GM19238 (cell line): ENCODE measurements around the gene OR5K2.

ENCODE experiments used
- DNase-seq: peaks from one replicate; pipeline ENCODE4 v3.0.0; 2011; ENCODE audit warnings: low spot score; ENCODE audit not compliant: insufficient read length

The OR5K2 gene

DNA sequence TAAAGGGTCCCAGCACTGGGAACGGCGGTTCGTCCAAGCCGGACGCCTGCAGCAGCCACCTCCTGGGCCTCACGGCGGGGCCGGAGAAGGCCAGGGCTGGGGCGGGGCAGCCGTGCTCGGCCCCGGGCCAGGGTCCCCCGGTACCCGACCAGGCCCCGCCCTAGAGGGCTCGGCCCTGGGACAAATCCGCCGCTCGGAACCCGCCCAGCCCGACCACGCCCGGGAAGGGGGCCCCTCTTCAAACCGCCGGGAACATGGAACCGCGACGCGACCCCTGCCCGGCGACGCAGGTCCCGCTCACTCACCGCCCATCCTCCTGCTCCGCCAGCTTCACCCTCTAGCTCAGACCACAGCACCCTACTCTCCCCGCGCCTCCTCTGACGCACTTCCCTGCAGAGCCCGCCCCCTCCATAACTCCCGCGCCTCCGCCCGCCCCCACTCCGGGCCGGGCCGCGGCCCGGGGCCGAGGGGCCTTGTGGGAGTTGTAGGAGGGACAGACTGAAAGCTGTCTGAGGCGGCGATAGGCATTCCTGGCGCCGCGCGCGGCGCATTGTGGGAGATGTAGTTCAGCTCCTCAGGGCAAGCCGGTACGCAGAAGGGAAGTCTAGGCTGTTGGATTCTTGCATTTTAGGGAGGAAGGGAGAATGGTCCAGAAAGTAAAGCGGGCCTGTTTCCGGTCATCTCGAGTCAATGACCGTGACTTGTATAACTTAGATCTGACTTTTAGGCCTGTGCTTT, 25.2 kb downstream of the OR5K2 start, which contains the start of gene CLDND1:
Gene CLDND1 (minus strand): TSS at position 359 of the 738 bp plus-strand sequence. CDS start 1,478 bp downstream, outside the sequence.
- DNase-seq = peak; percentile 82

DNA sequence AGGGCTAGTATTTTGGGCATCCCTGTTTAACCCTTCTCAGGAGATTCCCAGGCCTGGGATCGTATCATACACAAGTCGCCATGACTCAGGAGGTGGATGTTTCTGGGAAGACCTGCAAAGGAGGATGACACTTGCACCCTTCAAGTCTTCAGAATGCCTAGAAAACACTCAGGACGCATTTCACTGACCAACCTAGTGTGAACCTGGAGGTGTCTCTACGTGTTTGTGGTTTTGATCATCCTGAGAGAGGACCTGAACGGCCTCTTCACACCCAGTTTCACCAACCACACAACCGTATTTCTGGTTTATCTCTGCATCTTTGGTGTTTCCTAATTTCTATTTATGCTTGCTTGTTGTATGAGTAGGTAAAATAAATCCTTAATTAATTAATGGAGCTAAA, 28.0 kb downstream of the OR5K2 start:
- DNase-seq = no peak

DNA sequence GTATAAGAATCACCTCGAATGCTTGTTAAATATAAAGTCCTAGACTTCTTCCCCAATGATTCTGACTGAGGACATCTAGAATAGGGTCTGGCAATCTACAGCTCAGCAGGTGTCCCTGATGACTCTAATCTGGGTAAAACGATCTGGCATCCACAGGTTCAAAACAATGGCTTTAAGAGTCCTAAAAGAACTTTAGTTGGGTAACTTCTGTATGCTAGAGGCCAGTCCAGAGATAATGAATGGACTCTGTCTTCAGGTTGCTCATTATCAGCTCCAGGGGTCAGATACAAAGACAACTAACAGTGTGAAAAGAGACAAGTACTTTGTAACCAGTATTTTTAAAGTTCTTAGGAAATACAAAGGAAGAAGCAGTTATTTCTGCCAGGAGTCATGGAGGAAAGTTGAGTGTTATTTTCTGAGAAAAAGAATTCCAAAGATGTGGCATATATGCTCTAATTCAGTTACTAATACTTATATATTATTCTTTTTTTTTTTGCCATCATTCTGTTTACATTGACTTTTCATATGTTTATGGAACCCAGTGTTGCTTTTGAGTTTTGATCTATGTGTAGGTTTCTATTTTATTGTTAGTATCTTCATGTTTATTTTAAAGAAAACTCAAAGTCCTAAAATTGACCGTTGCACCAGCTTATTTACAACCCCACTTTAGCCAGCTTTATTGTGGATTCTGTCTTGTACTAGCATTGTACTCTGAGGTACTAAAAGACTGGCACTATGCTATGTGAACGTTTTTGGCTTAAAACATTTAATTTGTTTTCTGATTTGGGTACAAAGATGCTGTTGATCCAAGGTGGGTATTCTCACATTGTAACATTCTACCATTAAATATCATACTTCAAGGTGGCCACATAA, 31.2 kb downstream of the OR5K2 start:
- no peak for DNase-seq

- no peak for DNase-seq
These were observed 32.5 kb downstream of the OR5K2 start for GRCh38 chr3:98529856-98530459.

DNA sequence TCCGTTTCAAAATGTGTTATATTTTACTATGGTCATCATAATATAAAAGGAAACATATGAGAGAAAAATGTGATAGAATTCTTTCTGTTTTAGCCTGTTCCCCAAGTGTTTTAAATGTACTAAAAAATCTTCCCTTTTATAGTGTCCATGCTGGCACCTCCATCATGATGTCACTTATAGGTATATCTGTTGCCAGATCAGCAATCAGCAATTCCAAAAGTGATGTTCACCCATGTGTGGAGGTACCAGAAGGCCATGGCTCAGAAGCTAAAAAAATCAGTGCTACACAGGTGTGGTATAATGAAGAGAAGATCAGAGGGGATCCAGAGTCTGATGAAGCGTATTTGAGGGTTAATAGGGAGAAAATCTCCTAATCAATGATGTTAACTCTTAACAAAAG, 33.2 kb downstream of the OR5K2 start:
- DNase-seq = no peak

- DNase-seq = no peak
These were observed 34.3 kb downstream of the OR5K2 start, which contains the start of gene GPR15 for GRCh38 chr3:98531622-98532274. Gene GPR15 (plus strand): TSS chr3:98531978. CDS start chr3:98532034, 56 bp downstream.

- DNase-seq = no peak
These were observed 34.8 kb downstream of the OR5K2 start for GRCh38 chr3:98532275-98532637.

- DNase-seq = no peak
These were observed 35.5 kb downstream of the OR5K2 start for GRCh38 chr3:98532709-98533571.

- no peak for DNase-seq
These were observed 36.7 kb downstream of the OR5K2 start for GRCh38 chr3:98534168-98534567.

DNA sequence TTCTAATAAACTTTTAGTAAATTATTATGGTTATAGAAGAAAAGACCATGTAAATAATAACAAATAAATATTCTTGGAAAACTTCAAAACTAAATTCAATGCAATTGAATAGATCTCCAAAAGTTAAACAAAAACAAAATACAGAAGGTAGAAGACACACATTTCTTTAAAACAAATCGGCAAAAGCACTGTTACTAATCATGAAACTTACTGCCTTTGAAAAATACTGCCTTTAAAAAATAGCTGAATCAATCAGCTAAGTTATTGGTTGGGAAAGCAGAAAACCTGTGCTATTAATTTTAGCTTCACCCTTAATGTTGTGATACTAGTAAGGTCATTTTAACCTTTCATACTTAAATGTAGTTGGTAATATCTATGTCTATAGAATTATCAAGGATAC, 37.3 kb downstream of the OR5K2 start:
- DNase-seq = no peak

DNA sequence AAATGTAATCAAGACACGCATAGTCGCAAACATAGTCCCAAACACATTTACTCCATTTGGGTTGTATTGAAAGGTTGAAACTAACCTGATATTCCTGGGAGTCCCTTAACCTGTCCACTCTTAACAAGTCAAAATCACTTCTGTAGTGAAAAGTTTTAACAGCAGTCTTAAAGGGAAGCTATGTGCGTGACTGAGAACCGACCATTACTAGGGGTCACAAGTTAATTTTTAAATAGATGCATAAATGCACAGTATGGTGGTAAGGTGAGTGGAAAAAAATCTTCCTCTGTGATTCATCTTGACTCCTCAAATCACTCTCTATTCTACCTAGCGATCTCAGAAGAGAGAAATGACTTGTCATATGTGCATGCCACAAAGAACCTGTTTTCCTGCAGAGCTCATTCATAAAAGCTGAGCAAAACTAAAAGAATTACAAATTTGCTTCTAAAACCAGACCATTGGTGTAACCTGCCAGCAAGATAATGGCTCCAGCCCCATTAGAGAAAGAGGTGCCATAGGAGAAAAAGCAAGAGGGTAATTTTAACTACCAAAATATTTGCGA, 39.1 kb downstream of the OR5K2 start:
- DNase-seq = no peak

GRCh38 chr3:98540346-98540745, 42.9 kb downstream of the OR5K2 start:
- no peak for DNase-seq

- no peak for DNase-seq
These were observed 44.2 kb downstream of the OR5K2 start for GRCh38 chr3:98541695-98542094.

DNA sequence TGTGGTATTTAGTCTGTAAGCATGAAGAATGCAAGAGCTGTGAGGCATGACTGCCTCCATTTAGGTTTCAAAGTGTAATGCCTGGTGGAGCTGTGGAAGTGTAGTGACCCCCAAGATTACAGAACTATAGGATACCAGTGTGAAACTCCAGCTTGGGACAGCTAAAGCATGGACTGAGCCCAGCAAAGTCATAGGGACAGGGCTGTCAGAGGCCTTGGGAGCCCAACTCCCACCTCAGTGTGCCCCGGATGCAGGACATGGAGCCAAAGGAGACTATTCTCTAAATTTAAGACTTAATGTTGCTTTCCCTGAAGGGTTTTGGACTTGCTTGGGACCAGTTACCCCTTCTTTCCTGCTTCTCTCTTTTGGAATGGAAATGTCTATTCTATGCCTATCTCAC, 45.1 kb downstream of the OR5K2 start:
- no peak for DNase-seq

- no peak for DNase-seq
These were observed 48.5 kb downstream of the OR5K2 start for GRCh38 chr3:98545940-98546339.
